Panc1 (cell line): Measurements from ENCODE around the gene SCAANT1. TPM values are rescaled to one million over a fixed set of nuclear protein-coding genes. Genes with fewer than 3 reads are reported as not detected.

Experiments used
- ATAC-seq: fragments of 200-7000 bp; cut with Tn5 transposase; 2 replicates; pipeline ENCODE4 v1.9.1; 2020; ENCODE audit warnings: mild to moderate bottlenecking, moderate library complexity
- BruUV-seq: library from RNA; stranded (reverse); fragments of 400-500 nt; replicated peaks from 2 replicates; lab custom pipeline; 2021; lab: Mats Ljungman, UMichigan
- CTCF ChIA-PET: fragments of 300-600 bp; sonication (Branson Sonifier 250); formaldehyde crosslinking; loops from one replicate; lab custom pipeline; 2022; ENCODE audit warnings: antibody characterized with exemption; lab: Charles Lee
- POLR2A ChIA-PET: fragments of 300-600 bp; sonication (Branson Sonifier 250); formaldehyde crosslinking; loops from one replicate; lab custom pipeline; 2022; ENCODE audit warnings: antibody characterized with exemption; lab: Charles Lee
- DNase-seq: peaks from one replicate; pipeline ENCODE4 v3.0.0-alpha.2; 2010; ENCODE audit warnings: low read depth, low spot score
- H3K27ac ChIP-seq: 2 replicates; pipeline ENCODE4 v1.5.1; 2011; ENCODE audit warnings: mild to moderate bottlenecking, low read length, inconsistent platforms
- H3K27me3 ChIP-seq: fragments of 200-500 bp; sonication (Bioruptor generic); 2 replicates; pipeline ENCODE4 v1.6.0; 2014; ENCODE audit warnings: low read length, inconsistent platforms; ENCODE audit not compliant: control insufficient read depth, insufficient read depth
- H3K36me3 ChIP-seq: fragments of 200-500 bp; sonication (Bioruptor generic); 2 replicates; pipeline ENCODE4 v1.5.1; 2014; ENCODE audit warnings: inconsistent platforms, mild to moderate bottlenecking, low read length, moderate library complexity; ENCODE audit not compliant: control insufficient read depth, insufficient read depth
- H3K4me1 ChIP-seq: 2 replicates; pipeline ENCODE4 v1.5.1; 2011; ENCODE audit warnings: inconsistent platforms, mild to moderate bottlenecking, low read length, moderate library complexity; ENCODE audit not compliant: control insufficient read depth, insufficient read depth
- H3K4me3 ChIP-seq, 2 experiments: 2 replicates each; pipeline ENCODE4 v1.5.1; 2011 to 2012; ENCODE audit warnings: low read depth in 2 of 2, low read length in 2 of 2, mild to moderate bottlenecking in 2 of 2, inconsistent platforms in 1 of 2, moderate library complexity in 1 of 2
- H3K9me3 ChIP-seq: fragments of 200-500 bp; sonication (Bioruptor generic); 2 replicates; pipeline ENCODE4 v1.5.1; 2014; ENCODE audit warnings: low read depth, mild to moderate bottlenecking, inconsistent platforms, low read length, moderate library complexity; ENCODE audit not compliant: control insufficient read depth, insufficient read depth
- POLR2AphosphoS5 ChIP-seq: IDR thresholded peaks from 2 replicates; pipeline ENCODE4 v1.6.1; 2012; ENCODE audit warnings: mild to moderate bottlenecking, low read depth, low read length, moderate library complexity
- SIN3A ChIP-seq: IDR thresholded peaks from 2 replicates; pipeline ENCODE4 v1.6.1; 2012; ENCODE audit warnings: low read depth, mild to moderate bottlenecking, low read length, moderate library complexity, borderline replicate concordance; ENCODE audit not compliant: insufficient read depth
- TCF7L2 ChIP-seq: IDR thresholded peaks from 2 replicates; pipeline ENCODE4 v1.6.1; 2011; ENCODE audit warnings: mild to moderate bottlenecking, low read depth, low read length, inconsistent platforms
- in situ Hi-C: cut with HindIII; loops from 2 replicates; pipeline ENCODE4 v1.10.0; 2016; ENCODE audit warnings: low sequenced_read_pairs, low pct_unique_long_range_greater_than_20kb
- intact Hi-C: fragments of 100-400 bp; cut with micrococcal nuclease; formaldehyde crosslinking; loops from one replicate; pipeline ENCODE4 v1.10.0; 2022; ENCODE audit not compliant: unreplicated experiment
- total RNA-seq: library from RNA; stranded (reverse); gene quantifications from one replicate; pipeline ENCODE4 v1.2.1, GENCODE V29; 2021; ENCODE audit not compliant: unreplicated experiment
- TF ChIP-seq, protein P1 (sequence below), 2 experiments: IDR thresholded peaks; 2 replicates each; pipeline ENCODE4 v1.6.1; 2011 to 2012; ENCODE audit warnings: low read depth in 2 of 2, control low read depth in 1 of 2, low read length in 1 of 2, mild to moderate bottlenecking in 1 of 2, moderate library complexity in 1 of 2; ENCODE audit not compliant: insufficient read depth in 1 of 2
- TF ChIP-seq, protein P2 (sequence below): fragments of 450-650 bp; IDR thresholded peaks from 2 replicates; pipeline ENCODE4 v1.5.1; 2017; ENCODE audit warnings: mild to moderate bottlenecking

SCAANT1 gene
- total RNA-seq, 1 experiment from 2014 or later: not detected

DNA sequence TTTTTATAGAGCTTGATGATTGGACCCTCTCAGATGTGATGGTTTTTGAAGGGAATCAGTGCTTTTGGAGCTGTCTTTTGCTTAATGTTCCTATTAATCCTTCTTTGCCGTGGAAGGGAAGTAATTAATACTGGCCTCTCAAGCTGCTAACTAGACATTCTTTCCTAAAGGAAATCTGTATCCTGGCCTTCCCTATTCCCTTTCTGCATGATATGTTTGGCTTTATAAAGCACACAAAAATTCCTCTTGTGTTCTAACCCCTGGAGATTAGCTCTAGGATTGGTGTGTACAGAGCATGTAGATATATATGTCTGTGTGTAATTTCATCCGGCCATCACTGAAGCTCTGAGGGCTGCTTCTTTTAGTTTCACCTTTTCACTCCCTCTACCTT lies 41.6 kb downstream of the SCAANT1 start:
- intact Hi-C loops: no loop called here
- TF ChIP-seq TCF7L2: no peak
- ChIA-PET CTCF (no interaction called here), POLR2A (no interaction called here)
- in situ Hi-C loops: no loop called here
- no peaks in the 10 kb centered on the region for H3K36me3 ChIP-seq
- BruUV-seq: no TSS peak
- ATAC-seq (no peak), DNase-seq (no peak)
- H3K27ac ChIP-seq: no peak overlapping the region
- no peaks in the 10 kb centered on the region for H3K4me1 ChIP-seq
- H3K4me3 ChIP-seq: no peak overlapping the region
- H3K27me3 ChIP-seq: no peaks in the 10 kb centered on the region
- H3K9me3 ChIP-seq: no peaks in the 10 kb centered on the region

DNA sequence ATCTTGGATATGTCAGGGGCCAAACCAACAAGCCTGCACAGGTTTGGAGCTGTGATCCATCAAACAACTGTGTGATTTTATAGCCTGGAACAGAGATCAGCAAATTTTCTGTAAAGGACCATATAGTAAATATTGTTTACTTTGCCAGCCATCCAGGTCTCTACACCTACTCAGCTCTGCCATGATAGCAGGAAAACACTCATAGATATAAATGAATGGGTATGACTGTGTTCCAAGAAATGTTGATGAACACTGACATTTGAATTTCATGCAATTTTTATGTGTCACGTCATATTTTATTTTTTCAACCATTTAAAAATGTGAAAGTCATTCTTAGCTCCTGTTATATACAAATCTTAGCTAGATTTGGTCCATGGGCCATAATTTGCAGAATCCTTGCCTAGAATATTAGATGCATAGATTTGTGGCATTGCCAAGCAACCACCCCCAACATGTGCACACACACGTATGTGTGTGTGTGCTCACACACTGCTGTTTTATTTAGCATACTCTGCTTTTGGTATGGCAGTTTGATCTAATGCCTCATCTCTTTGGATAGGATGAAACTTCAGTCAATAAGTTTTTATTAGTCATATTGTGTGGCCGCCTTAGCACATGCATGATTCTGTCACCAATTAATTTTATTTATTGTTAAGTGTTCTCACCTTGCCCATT lies 42.1 kb downstream of the SCAANT1 start:
- intact Hi-C loops (no loop called here), in situ Hi-C loops (no loop called here)
- no TSS peak for BruUV-seq
- H3K4me1 ChIP-seq: no peaks in the 10 kb centered on the region
- CTCF ChIA-PET: no interaction called here
- POLR2A ChIA-PET: no interaction called here
- H3K27me3 ChIP-seq: no peaks in the 10 kb centered on the region
- H3K4me3 ChIP-seq: no peak overlapping the region
- DNase-seq (no peak), ATAC-seq (no peak)
- H3K36me3 ChIP-seq: no peaks in the 10 kb centered on the region
- H3K27ac ChIP-seq: no peak overlapping the region
- H3K9me3 ChIP-seq: no peaks in the 10 kb centered on the region
- TF ChIP-seq SIN3A (no peak), POLR2AphosphoS5 (no peak), TCF7L2 (no peak)
- TF ChIP-seq, protein P1, sequence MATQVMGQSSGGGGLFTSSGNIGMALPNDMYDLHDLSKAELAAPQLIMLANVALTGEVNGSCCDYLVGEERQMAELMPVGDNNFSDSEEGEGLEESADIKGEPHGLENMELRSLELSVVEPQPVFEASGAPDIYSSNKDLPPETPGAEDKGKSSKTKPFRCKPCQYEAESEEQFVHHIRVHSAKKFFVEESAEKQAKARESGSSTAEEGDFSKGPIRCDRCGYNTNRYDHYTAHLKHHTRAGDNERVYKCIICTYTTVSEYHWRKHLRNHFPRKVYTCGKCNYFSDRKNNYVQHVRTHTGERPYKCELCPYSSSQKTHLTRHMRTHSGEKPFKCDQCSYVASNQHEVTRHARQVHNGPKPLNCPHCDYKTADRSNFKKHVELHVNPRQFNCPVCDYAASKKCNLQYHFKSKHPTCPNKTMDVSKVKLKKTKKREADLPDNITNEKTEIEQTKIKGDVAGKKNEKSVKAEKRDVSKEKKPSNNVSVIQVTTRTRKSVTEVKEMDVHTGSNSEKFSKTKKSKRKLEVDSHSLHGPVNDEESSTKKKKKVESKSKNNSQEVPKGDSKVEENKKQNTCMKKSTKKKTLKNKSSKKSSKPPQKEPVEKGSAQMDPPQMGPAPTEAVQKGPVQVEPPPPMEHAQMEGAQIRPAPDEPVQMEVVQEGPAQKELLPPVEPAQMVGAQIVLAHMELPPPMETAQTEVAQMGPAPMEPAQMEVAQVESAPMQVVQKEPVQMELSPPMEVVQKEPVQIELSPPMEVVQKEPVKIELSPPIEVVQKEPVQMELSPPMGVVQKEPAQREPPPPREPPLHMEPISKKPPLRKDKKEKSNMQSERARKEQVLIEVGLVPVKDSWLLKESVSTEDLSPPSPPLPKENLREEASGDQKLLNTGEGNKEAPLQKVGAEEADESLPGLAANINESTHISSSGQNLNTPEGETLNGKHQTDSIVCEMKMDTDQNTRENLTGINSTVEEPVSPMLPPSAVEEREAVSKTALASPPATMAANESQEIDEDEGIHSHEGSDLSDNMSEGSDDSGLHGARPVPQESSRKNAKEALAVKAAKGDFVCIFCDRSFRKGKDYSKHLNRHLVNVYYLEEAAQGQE (IDR thresholded peaks at IDR 0.05; ENCODE audit: insufficient read depth in 1 of 2, low read depth in 2 of 2, low read length in 1 of 2): no peak
- TF ChIP-seq, protein P2, sequence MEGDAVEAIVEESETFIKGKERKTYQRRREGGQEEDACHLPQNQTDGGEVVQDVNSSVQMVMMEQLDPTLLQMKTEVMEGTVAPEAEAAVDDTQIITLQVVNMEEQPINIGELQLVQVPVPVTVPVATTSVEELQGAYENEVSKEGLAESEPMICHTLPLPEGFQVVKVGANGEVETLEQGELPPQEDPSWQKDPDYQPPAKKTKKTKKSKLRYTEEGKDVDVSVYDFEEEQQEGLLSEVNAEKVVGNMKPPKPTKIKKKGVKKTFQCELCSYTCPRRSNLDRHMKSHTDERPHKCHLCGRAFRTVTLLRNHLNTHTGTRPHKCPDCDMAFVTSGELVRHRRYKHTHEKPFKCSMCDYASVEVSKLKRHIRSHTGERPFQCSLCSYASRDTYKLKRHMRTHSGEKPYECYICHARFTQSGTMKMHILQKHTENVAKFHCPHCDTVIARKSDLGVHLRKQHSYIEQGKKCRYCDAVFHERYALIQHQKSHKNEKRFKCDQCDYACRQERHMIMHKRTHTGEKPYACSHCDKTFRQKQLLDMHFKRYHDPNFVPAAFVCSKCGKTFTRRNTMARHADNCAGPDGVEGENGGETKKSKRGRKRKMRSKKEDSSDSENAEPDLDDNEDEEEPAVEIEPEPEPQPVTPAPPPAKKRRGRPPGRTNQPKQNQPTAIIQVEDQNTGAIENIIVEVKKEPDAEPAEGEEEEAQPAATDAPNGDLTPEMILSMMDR: no peak

DNA sequence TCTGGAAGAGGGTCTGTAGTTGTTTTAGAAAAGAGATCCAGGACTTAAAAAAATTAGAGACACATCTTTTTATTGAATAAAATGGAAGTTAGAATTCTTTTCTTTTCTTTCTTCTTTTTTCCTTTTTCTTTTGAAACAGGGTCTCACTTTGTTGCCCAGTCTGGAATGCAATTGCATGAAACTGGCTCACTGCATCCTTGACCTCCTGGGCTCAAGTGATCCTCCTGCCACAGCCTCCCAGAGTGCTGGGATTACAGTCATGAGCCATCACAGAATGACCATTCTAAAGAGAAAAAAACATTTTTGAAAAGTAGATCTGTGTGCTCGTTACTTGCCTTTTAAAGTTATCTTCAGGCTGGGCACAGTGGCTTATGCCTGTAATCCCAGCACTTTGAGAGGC lies 45.0 kb downstream of the SCAANT1 start:
- no peak overlapping the region for H3K4me3 ChIP-seq
- no peaks in the 10 kb centered on the region for H3K9me3 ChIP-seq
- TF ChIP-seq POLR2AphosphoS5: no peak
- H3K4me1 ChIP-seq: peaks cover 2% of the 10 kb centered on the region; the same call in 1 of the 2 replicates
- POLR2A ChIA-PET: no interaction called here
- in situ Hi-C loops (no loop called here), intact Hi-C loops (no loop called here)
- DNase-seq (no peak), ATAC-seq (no peak)
- H3K27me3 ChIP-seq: no peaks in the 10 kb centered on the region
- H3K36me3 ChIP-seq: no peaks in the 10 kb centered on the region; the same call in 1 of the 2 replicates
- BruUV-seq: no TSS peak
- H3K27ac ChIP-seq: no peak overlapping the region
- CTCF ChIA-PET: no interaction called here
